Lower lobe of right lung (tissue), 2 donors: ENCODE measurements around the gene PSG5. TPM values are rescaled to one million over a fixed set of nuclear protein-coding genes. Genes with fewer than 3 reads are reported as not detected.
"Not testable (repeated sequence)": the region's sequence is repeated elsewhere in the genome, so short reads cannot be mapped to it uniquely, and the experiment has no call there.

Experiments
- ATAC-seq, 2 donors: fragments of 200-7000 bp; cut with Tn5 transposase; one replicate each; pipeline ENCODE4 v1.9.1; 2020 to 2022; ENCODE audit warnings: mild to moderate bottlenecking in 2 of 2, moderate library complexity in 2 of 2
- DNase-seq: peaks from one replicate; pipeline ENCODE4 v3.0.0-alpha.2; 2020
- H3K27ac ChIP-seq: fragments of 200-600 bp; one replicate; pipeline ENCODE4 v1.8.0; 2022
- H3K27me3 ChIP-seq: fragments of 200-600 bp; one replicate; pipeline ENCODE4 v1.8.0; 2022; ENCODE audit warnings: low read depth
- H3K36me3 ChIP-seq: fragments of 200-600 bp; one replicate; pipeline ENCODE4 v1.8.0; 2022; ENCODE audit warnings: mild to moderate bottlenecking
- H3K4me1 ChIP-seq: fragments of 200-600 bp; one replicate; pipeline ENCODE4 v1.8.0; 2022
- H3K4me3 ChIP-seq: fragments of 200-600 bp; one replicate; pipeline ENCODE4 v1.8.0; 2022; ENCODE audit warnings: mild to moderate bottlenecking
- H3K9me3 ChIP-seq: fragments of 200-600 bp; one replicate; pipeline ENCODE4 v1.8.0; 2022
- intact Hi-C: fragments of 100-400 bp; cut with DNase I; formaldehyde crosslinking; loops from one replicate; pipeline ENCODE4 v1.11.0; 2022
- total RNA-seq: library from RNA; stranded (reverse); fragmentation: NEBNext Ultra II Directional; extraction: Animal tissue kit (Norgen Biotek cat#: 25700); gene quantifications from one replicate; pipeline ENCODE4 v1.2.1, GENCODE V29; 2021
- TF ChIP-seq, protein P1 (sequence below): fragments of 200-600 bp; IDR thresholded peaks from one replicate; pipeline ENCODE4 v1.8.0; 2022; ENCODE audit warnings: antibody characterized with exemption, mild to moderate bottlenecking
- donor health status: DM: no; HTN: yes; CAD: no; lungs with severe emphysema.

Gene PSG5
- total RNA-seq, 1 donor from 2014 or later = not detected

DNA sequence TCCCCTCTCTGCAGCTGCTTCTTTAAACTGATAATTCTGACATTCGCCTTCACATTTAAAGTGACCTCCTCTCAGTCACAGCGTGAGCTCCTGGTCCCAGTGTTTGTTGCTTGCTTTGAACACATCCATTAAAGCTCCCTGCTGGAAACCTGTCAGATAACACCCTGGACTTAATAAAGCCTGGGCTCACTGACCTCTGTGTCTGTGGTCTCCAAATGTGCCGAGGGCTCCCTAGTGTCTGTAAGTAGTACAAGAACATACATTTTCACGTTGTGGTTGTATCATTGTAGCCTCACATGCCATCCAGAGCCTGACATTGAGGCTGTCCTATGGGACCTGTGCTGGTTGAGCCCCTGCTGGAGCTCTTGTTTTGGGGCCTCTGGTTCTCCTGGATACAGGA lies 21.7 kb upstream of the PSG5 start:
- ATAC-seq = no peak
- no peaks in the 10 kb centered on the region for H3K27me3 ChIP-seq

DNA sequence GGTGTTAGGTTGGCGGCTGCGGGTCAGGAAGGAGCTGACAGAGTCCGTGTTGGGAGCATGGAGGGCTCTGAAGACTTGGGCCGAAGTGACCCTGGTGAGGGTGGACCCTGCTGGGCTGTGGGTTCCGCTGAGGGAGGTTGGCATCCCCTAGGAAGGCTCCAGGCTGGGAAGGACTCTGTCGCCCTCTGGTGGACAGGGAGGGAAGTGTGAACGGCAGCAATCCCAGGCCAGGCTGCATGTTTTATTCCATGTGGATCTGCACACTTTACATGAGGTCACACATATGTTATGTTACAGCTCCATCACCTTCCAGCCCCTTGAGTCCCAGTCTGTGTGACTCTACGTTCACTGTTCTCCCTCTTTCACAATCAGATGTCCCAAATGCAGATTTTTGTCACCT lies 20.8 kb upstream of the PSG5 start:
- H3K36me3 ChIP-seq, DNase-seq, intact Hi-C loops, H3K27me3 ChIP-seq, ATAC-seq, H3K4me3 ChIP-seq, H3K9me3 ChIP-seq, H3K27ac ChIP-seq, H3K4me1 ChIP-seq: not testable (repeated sequence)
- TF ChIP-seq, protein P1, sequence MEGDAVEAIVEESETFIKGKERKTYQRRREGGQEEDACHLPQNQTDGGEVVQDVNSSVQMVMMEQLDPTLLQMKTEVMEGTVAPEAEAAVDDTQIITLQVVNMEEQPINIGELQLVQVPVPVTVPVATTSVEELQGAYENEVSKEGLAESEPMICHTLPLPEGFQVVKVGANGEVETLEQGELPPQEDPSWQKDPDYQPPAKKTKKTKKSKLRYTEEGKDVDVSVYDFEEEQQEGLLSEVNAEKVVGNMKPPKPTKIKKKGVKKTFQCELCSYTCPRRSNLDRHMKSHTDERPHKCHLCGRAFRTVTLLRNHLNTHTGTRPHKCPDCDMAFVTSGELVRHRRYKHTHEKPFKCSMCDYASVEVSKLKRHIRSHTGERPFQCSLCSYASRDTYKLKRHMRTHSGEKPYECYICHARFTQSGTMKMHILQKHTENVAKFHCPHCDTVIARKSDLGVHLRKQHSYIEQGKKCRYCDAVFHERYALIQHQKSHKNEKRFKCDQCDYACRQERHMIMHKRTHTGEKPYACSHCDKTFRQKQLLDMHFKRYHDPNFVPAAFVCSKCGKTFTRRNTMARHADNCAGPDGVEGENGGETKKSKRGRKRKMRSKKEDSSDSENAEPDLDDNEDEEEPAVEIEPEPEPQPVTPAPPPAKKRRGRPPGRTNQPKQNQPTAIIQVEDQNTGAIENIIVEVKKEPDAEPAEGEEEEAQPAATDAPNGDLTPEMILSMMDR = peak; percentile 26

More for the DNA sequence above, 21.7 kb upstream of the PSG5 start:
- Histone ChIP-seq H3K27ac (no peak overlapping the region), H3K9me3 (no peaks in the 10 kb centered on the region), H3K4me1 (no peaks in the 10 kb centered on the region), H3K4me3 (no peak overlapping the region), H3K36me3 (no peaks in the 10 kb centered on the region)
- DNase-seq = no peak
- TF ChIP-seq, protein P1 = no peak
- intact Hi-C loops = no loop called here

DNA sequence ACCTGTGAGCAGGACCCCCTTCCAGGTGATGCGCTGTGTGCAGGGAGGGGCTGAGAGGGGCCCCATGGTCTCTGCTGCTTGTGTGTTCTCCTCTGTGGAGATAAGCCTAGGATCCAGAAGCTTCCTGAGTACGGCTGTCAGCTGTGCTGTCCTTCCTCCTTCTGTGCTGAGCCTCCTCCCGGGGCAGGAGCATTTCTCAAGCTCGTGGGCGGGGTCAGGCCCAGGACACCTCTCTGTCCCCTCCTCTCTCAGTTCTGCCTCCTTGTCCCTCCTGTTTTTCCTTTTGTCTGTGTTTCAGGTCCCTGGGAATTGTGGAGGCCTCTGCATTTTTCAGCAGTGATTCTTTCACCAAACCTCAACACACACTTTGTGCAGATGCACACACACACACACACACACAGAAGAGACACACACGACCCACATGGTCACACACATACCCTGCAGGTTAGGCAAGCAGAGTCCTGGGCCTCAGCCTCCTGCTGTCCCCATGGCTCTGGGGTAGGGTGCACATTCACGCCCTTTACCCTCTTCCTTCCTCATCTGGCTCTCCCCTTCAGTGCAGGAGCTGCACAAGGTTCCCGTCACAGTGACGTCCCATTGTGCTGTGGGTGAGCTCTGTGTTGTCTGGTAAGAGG lies 19.3 kb upstream of the PSG5 start, which contains the start of gene PSG4:
Gene PSG4, minus strand, starts transcription at position 168 of the 635 bp plus-strand sequence. Its CDS starts 102 bp downstream, at position 66.
- H3K27me3 ChIP-seq, H3K4me3 ChIP-seq, ATAC-seq, H3K36me3 ChIP-seq, H3K4me1 ChIP-seq, H3K27ac ChIP-seq, intact Hi-C loops, H3K9me3 ChIP-seq, DNase-seq: not testable (repeated sequence)

DNA sequence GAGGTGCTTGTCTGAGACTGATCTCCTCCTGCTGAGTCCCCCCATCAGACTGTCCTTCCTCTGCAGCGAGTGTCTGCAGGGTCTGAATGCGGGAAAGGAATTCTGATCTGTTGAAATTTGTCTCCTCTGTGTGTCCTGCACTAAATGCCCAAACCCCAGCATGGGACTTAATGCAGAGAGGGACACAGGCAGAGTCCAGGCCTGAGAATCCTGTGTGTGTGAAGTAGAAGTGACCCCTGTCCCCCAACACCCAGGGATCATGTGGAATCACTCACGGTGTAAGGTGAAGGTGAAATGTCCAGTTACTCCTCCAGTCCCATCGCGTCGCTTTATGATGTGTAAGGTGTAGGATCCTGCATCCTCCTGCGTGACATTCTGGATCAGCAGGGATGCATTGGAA lies 17.3 kb upstream of the PSG5 start:
- H3K36me3 ChIP-seq, H3K9me3 ChIP-seq, intact Hi-C loops, DNase-seq, H3K27me3 ChIP-seq, H3K27ac ChIP-seq, H3K4me1 ChIP-seq, ATAC-seq, H3K4me3 ChIP-seq: not testable (repeated sequence)

DNA sequence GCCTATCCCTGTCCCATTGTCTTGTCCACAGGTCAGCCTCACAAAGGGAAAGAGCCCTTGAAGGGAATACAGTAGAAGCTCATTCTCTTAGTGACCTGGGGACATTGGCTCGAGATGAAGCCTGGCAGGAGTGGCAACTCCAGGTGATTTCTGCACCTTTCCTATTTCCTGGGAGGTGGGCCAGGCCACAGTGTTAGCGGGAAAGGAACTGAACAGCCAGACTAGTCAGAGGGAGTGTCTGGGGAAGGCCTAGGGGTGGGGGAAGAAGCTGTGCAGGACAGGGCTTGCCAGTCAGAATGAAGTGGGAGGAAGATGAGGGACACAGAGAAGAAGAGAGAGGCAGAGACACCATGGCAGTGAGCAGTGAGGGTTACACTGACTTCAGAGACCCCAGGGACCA lies 15.6 kb upstream of the PSG5 start:
- H3K4me3 ChIP-seq, DNase-seq, ATAC-seq, H3K4me1 ChIP-seq, H3K27ac ChIP-seq, H3K36me3 ChIP-seq, intact Hi-C loops, H3K9me3 ChIP-seq, H3K27me3 ChIP-seq: not testable (repeated sequence)

DNA sequence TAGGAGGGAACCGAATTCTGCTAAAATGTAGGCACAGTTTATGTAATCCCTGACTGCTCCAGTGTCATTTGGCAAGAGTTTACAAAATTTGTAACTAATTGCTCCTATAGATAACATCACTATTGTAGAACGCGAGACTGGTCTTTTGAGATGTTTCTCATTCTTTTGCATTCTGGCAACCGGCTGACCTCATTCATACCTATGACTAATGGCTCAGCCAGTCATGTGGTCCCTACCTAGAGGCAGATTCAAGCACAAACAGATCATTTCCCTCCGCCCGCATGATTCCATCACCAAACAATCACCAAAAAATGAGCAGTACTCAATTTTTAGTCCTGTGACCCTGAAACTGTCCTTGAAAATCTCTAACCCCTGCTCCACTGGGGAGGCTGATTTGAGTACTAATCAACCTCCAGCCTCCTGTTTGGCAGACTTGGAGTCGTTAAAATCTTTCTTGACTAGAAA lies 15.0 kb upstream of the PSG5 start:
- ATAC-seq, intact Hi-C loops, H3K27ac ChIP-seq, H3K4me1 ChIP-seq, H3K9me3 ChIP-seq, DNase-seq, H3K4me3 ChIP-seq, H3K36me3 ChIP-seq, H3K27me3 ChIP-seq: not testable (repeated sequence)

DNA sequence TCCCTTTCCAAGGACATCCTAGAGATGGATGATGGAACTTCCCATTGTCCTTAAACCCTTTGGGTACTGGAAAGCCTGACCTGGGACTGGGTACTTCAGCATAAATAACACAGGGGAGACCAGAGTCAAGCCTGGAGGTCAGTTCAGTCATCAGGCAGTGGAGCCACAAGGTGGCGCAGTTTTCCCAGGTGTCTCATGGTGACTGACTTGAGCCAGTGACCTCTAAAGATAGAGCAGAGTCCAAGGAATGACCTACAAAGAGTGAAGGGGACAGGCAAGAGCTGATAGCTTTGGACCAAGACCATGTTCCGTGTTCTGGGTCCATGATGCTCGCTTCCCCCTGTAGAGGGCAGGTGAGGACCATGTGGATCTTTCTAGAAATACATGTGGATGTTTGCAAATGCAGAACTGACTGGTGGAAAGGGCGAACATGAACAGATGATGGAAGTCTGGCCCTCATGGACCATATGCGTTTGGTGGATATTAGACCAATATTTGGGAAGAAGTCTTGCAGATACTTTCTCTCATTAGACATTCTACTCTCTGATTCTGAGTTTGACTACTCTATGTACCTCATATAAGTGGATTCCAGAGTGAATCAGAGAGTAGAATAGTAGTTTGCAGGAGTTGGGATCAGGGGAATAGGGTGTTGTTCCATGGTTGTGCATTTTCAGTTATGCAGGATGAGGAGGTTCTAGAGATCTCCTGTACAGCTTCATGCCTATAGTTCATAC lies 12.5 kb upstream of the PSG5 start:
- H3K27me3 ChIP-seq, intact Hi-C loops, H3K4me1 ChIP-seq, ATAC-seq, H3K4me3 ChIP-seq, H3K27ac ChIP-seq, H3K36me3 ChIP-seq, DNase-seq, H3K9me3 ChIP-seq: not testable (repeated sequence)

DNA sequence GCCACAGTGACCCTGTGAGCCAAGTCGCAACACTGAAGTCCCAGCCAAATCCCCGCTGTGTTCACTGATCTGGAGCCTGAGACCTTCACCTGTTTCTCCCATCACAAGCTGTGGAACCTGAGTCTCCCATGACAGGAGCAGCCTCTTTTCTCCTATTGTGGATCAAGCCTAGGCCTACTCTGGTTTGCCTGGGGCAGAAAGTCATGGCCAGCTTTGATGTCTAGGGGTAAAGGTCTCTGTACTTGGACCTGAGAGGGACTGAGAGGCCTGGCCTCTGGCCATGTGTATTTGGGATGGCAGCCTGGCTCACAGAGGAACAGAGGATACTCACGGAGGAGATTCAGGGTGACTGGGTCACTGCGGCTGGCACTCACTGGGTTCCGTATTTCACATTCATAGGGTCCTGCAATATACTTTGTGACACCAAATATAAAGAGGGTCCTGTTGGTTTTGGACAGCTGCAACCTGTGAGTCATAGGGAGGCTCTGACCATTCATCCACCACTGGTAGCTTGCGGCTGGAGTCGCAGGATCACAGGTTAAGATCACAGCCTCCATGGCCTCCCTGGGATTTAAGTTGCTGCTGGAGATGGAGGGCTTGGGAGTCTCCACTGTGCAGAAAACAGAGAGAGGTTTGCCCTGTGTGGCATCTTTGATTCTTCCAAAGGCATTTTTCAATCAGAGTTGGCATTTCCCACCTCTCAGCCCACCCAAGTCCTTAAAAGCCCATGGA lies 11.5 kb upstream of the PSG5 start:
- H3K27ac ChIP-seq, ATAC-seq, H3K36me3 ChIP-seq, H3K4me3 ChIP-seq, H3K4me1 ChIP-seq, H3K9me3 ChIP-seq, intact Hi-C loops, DNase-seq, H3K27me3 ChIP-seq: not testable (repeated sequence)

DNA sequence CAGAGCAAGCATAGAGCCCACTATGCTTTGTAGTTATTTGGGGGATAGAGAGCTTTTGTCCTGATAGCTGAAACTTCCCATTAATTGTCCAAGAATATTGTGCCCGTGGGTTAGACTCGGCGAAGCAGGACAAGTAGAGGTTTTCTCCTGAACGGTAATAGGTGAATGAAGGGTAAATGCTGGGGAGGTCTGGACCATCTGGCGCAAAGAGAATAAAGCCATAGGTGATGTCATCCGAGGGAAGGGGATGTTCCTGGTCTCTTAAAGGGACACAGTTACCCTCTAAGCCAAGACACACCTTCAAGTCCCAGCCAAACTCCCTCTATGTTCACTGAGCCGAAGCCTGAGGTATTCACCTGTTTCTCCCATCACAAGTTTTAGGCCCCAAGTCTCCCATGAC lies 8.1 kb upstream of the PSG5 start:
- DNase-seq, H3K4me1 ChIP-seq, H3K27ac ChIP-seq, intact Hi-C loops, H3K36me3 ChIP-seq, H3K4me3 ChIP-seq, ATAC-seq, H3K9me3 ChIP-seq, H3K27me3 ChIP-seq: not testable (repeated sequence)

DNA sequence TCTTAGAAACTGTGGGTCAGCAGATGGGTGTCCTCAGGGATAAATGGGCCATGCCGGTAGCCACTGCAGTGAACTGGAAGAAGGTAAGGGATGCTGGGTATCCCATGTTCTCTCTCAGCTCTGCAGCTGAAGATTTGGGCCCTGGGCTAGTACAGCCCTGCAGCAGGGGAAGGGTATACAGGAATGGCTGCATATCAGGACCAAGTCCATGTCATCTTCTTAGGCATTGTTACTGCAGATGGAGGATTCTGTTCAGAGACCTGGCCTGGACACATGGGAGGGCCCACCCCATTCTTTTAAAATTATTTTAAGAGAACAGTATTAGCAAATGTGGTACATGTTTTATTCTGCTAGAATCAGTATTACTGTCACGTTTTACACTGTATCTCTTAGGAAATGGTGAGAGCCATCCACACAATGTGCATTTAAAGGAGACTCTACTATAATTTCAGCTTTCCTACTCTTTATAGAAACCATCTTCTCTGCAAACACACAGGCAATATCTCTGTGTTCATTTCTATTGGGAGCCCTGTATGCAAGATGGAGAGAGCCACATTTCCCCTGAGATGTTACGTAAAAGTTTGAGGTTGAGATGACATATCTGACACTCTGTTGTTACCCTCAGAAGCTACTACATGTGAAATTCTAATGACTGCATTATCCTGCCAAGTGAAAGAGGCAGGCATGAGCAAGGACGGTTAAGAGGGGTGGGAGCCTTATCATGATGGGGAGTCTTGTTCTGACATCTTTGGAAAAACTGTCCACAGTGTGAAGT lies 6.2 kb upstream of the PSG5 start:
- H3K27me3 ChIP-seq, H3K36me3 ChIP-seq, H3K4me1 ChIP-seq, H3K9me3 ChIP-seq, DNase-seq, ATAC-seq, intact Hi-C loops, H3K4me3 ChIP-seq, H3K27ac ChIP-seq: not testable (repeated sequence)

DNA sequence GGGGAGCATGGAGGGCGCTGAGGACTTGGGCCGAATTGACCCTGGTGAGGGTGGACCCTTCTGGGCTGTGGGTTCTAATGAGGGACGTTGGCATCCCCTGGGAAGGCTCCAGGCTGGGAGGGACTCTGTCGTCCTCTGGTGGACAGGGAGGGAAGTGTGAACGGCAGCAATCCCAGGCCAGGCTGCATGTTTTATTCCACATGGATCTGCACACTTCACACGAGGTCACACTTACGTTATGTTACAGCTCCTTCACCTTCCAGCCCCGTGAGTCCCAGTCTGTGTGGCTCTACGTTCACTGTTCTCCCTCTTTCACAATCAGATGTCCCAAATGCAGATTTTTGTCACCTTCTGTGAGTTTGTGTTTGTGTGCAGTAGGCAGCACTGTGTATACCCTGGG lies 1.8 kb upstream of the PSG5 start:
- H3K36me3 ChIP-seq, H3K27ac ChIP-seq, H3K27me3 ChIP-seq, H3K4me1 ChIP-seq, ATAC-seq, DNase-seq, H3K9me3 ChIP-seq, H3K4me3 ChIP-seq, intact Hi-C loops: not testable (repeated sequence)
